ENCODE measurements around the gene OR10AD1. TPM values are rescaled to one million over a fixed set of nuclear protein-coding genes. Genes with fewer than 3 reads are reported as not detected.
"Not testable (repeated sequence)": the region's sequence is repeated elsewhere in the genome, so short reads cannot be mapped to it uniquely, and the experiment has no call there.

Gene OR10AD1
- total and polyA plus RNA-seq, 3 donors from 2014 or later: 0.66 TPM; not detected in 2

- H3K4me1 ChIP-seq: no peaks in the 10 kb centered on the region
- no peaks in the 10 kb centered on the region for H3K36me3 ChIP-seq (ENCODE audit: low read depth, missing control alignments)
- H3K27ac ChIP-seq: no peak overlapping the region
- no peaks in the 10 kb centered on the region for H3K27me3 ChIP-seq
- TF ChIP-seq POLR2A (IDR thresholded peaks at IDR 0.05): no peak
- no peak for TF ChIP-seq CTCF (IDR thresholded peaks at IDR 0.05)
- intact Hi-C loops (cut with DNase I; ENCODE audit: low total_unique reads): no loop called here
- 6 to 35% methylated on average over 2 of the region's 2 CpGs for WGBS, 2 donors
- H3K9me3 ChIP-seq: no peaks in the 10 kb centered on the region
- DNase-seq: no peak
- no peak overlapping the region for H3K4me3 ChIP-seq
Observed at GRCh38 chr12:48221645-48222044, 18.6 kb upstream of the OR10AD1 start.

GRCh38 chr12:48220701-48221100, 17.6 kb upstream of the OR10AD1 start:
- no peak for TF ChIP-seq POLR2A (IDR thresholded peaks at IDR 0.05)
- no peak for TF ChIP-seq CTCF (IDR thresholded peaks at IDR 0.05)
- no peak overlapping the region for H3K4me3 ChIP-seq
- 90 to 92% methylated on average over 1 of the region's 1 CpG for WGBS, 2 donors
- no peak for DNase-seq
- H3K9me3 ChIP-seq: no peaks in the 10 kb centered on the region
- intact Hi-C loops (cut with DNase I; ENCODE audit: low total_unique reads): no loop called here
- peaks cover 5% of the 10 kb centered on the region for H3K4me1 ChIP-seq
- no peaks in the 10 kb centered on the region for H3K36me3 ChIP-seq (ENCODE audit: low read depth, missing control alignments)
- H3K27ac ChIP-seq: no peak overlapping the region
- no peaks in the 10 kb centered on the region for H3K27me3 ChIP-seq

- H3K36me3 ChIP-seq (ENCODE audit: low read depth, missing control alignments): no peaks in the 10 kb centered on the region
- no peaks in the 10 kb centered on the region for H3K9me3 ChIP-seq
- H3K4me1 ChIP-seq: peaks cover 5% of the 10 kb centered on the region
- intact Hi-C loops (cut with DNase I; ENCODE audit: low total_unique reads): no loop called here
- no peaks in the 10 kb centered on the region for H3K27me3 ChIP-seq
- WGBS, 2 donors: 64 to 69% methylated on average over 1 of the region's 1 CpG
- no peak overlapping the region for H3K27ac ChIP-seq
- TF ChIP-seq POLR2A (IDR thresholded peaks at IDR 0.05): no peak
- no peak for TF ChIP-seq CTCF (IDR thresholded peaks at IDR 0.05)
- no peak for DNase-seq
- H3K4me3 ChIP-seq: no peak overlapping the region
Observed at GRCh38 chr12:48219631-48220030, 16.5 kb upstream of the OR10AD1 start.

GRCh38 chr12:48216785-48217184, 13.7 kb upstream of the OR10AD1 start:
- Histone ChIP-seq H3K27ac (no peak overlapping the region), H3K27me3 (no peaks in the 10 kb centered on the region), H3K4me3 (no peak overlapping the region), H3K4me1 (peaks cover 5% of the 10 kb centered on the region), H3K9me3 (no peaks in the 10 kb centered on the region), H3K36me3 (ENCODE audit: low read depth, missing control alignments) (no peaks in the 10 kb centered on the region)
- TF ChIP-seq CTCF (IDR thresholded peaks at IDR 0.05): no peak
- TF ChIP-seq POLR2A (IDR thresholded peaks at IDR 0.05): no peak
- DNase-seq: no peak
- intact Hi-C loops (cut with DNase I; ENCODE audit: low total_unique reads): no loop called here

- H3K27ac ChIP-seq; DNase-seq; H3K9me3 ChIP-seq; H3K4me1 ChIP-seq; intact Hi-C loops (cut with DNase I; ENCODE audit: low total_unique reads); H3K27me3 ChIP-seq; H3K4me3 ChIP-seq; H3K36me3 ChIP-seq (ENCODE audit: low read depth, missing control alignments): not testable (repeated sequence)
- 80 to 100% methylated on average over 1 to 2 of the region's 2 CpGs for WGBS, 2 donors
Observed at GRCh38 chr12:48209495-48209894, 6.4 kb upstream of the OR10AD1 start.

Data from testis (tissue), 3 donors.